ENCODE data around the gene AHRR. TPM values are rescaled to one million over a fixed set of nuclear protein-coding genes. Genes with fewer than 3 reads are reported as not detected.

The AHRR gene
- total RNA-seq, 1 experiment from 2014 or later: 1.3 TPM

- no peak for DNase-seq
- no peaks in the 10 kb centered on the region for H3K4me1 Mint-ChIP-seq (ENCODE audit: low read depth, unreplicated experiment)
- H3K27me3 Mint-ChIP-seq (ENCODE audit: unreplicated experiment): peaks cover 14% of the 10 kb centered on the region
- intact Hi-C loops (cut with micrococcal nuclease; ENCODE audit: unreplicated experiment): no loop called here
- no peak overlapping the region for H3K27ac Mint-ChIP-seq (ENCODE audit: unreplicated experiment)
- H3K9me3 Mint-ChIP-seq (ENCODE audit: low read depth, unreplicated experiment): no peaks in the 10 kb centered on the region
- H3K36me3 Mint-ChIP-seq (ENCODE audit: insufficient read depth, unreplicated experiment): no peaks in the 10 kb centered on the region
- BruUV-seq (replicated peaks): no TSS peak
- TF ChIP-seq, protein P1, sequence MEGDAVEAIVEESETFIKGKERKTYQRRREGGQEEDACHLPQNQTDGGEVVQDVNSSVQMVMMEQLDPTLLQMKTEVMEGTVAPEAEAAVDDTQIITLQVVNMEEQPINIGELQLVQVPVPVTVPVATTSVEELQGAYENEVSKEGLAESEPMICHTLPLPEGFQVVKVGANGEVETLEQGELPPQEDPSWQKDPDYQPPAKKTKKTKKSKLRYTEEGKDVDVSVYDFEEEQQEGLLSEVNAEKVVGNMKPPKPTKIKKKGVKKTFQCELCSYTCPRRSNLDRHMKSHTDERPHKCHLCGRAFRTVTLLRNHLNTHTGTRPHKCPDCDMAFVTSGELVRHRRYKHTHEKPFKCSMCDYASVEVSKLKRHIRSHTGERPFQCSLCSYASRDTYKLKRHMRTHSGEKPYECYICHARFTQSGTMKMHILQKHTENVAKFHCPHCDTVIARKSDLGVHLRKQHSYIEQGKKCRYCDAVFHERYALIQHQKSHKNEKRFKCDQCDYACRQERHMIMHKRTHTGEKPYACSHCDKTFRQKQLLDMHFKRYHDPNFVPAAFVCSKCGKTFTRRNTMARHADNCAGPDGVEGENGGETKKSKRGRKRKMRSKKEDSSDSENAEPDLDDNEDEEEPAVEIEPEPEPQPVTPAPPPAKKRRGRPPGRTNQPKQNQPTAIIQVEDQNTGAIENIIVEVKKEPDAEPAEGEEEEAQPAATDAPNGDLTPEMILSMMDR (IDR thresholded peaks at IDR 0.05; ENCODE audit: unreplicated experiment): no peak
- no peak overlapping the region for H3K4me3 Mint-ChIP-seq (ENCODE audit: low read depth, unreplicated experiment)
- CTCF ChIA-PET: interaction anchor here (0.7 kb wide), 1 partner anchor 20 kb away, joined by 4 read pairs; no protein-coding TSS in a partner anchor
Measured at GRCh38 chr5:332843-333242, 11.3 kb downstream of the AHRR start.

GRCh38 chr5:333945-334344 is 12.4 kb downstream of the AHRR start:
- H3K4me3 Mint-ChIP-seq (ENCODE audit: low read depth, unreplicated experiment): no peak overlapping the region
- H3K27ac Mint-ChIP-seq (ENCODE audit: unreplicated experiment): no peak overlapping the region
- DNase-seq: no peak
- CTCF ChIA-PET: no interaction called here
- H3K4me1 Mint-ChIP-seq (ENCODE audit: low read depth, unreplicated experiment): no peaks in the 10 kb centered on the region
- peaks cover 14% of the 10 kb centered on the region for H3K27me3 Mint-ChIP-seq (ENCODE audit: unreplicated experiment)
- TF ChIP-seq, protein P1 (IDR thresholded peaks at IDR 0.05; ENCODE audit: unreplicated experiment): no peak
- H3K36me3 Mint-ChIP-seq (ENCODE audit: insufficient read depth, unreplicated experiment): no peaks in the 10 kb centered on the region
- no peaks in the 10 kb centered on the region for H3K9me3 Mint-ChIP-seq (ENCODE audit: low read depth, unreplicated experiment)
- BruUV-seq (replicated peaks): no TSS peak
- intact Hi-C loops (cut with micrococcal nuclease; ENCODE audit: unreplicated experiment): no loop called here

DNA sequence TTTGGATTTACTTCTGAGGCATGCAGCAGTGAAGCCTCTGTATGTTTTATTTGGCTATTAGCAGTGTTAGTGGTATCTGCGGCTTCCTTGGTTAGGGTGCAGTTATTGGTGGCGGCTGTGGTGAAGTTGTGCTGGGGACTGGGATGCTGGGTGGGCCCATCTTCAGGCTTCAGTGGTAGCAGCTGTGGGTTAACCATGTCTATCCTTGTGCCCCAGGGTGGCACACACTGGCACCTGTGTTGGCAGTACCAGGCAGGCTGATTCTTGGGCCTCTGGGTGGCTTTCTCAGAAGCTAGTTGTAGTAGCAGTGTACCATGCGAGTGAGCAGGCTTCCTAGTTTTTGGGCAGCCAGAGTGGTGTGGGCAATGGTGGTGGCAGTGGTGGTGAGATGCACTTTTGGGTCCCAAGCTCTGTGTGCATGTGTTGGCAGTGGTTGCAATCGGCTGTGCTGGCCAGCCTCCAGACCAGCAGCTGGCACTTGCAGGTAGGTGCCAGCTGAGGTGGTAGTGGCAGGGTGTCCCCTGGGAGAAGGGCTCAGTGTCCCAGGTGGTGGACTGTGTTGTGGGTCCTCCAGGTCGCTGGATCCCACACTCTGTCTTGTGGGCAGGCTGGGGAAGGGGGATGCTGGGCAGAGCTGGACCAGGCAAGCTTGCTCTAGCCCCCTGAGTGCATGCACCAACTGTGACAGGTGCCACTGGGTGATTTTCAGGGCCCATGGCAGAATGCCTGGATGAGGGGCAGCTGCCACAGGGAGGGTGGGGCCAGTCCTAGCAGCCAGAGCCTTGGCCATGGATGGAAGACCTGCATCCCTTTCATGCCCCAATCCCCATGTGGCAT is 13.6 kb downstream of the AHRR start:
- Mint-ChIP-seq H3K4me3 (ENCODE audit: low read depth, unreplicated experiment) (no peak overlapping the region), H3K27me3 (ENCODE audit: unreplicated experiment) (peaks cover 14% of the 10 kb centered on the region), H3K36me3 (ENCODE audit: insufficient read depth, unreplicated experiment) (no peaks in the 10 kb centered on the region), H3K4me1 (ENCODE audit: low read depth, unreplicated experiment) (no peaks in the 10 kb centered on the region), H3K27ac (ENCODE audit: unreplicated experiment) (no peak overlapping the region), H3K9me3 (ENCODE audit: low read depth, unreplicated experiment) (no peaks in the 10 kb centered on the region)
- intact Hi-C loops (cut with micrococcal nuclease; ENCODE audit: unreplicated experiment): no loop called here
- TF ChIP-seq, protein P1 (IDR thresholded peaks at IDR 0.05; ENCODE audit: unreplicated experiment): no peak
- no peak for DNase-seq
- CTCF ChIA-PET: interaction anchor here (0.6 kb wide), 1 partner anchor 9 kb away, joined by 3 read pairs; no protein-coding TSS in a partner anchor
- BruUV-seq (replicated peaks): no TSS peak

- Mint-ChIP-seq H3K4me1 (ENCODE audit: low read depth, unreplicated experiment) (no peaks in the 10 kb centered on the region), H3K27ac (ENCODE audit: unreplicated experiment) (no peak overlapping the region), H3K4me3 (ENCODE audit: low read depth, unreplicated experiment) (no peak overlapping the region), H3K36me3 (ENCODE audit: insufficient read depth, unreplicated experiment) (no peaks in the 10 kb centered on the region), H3K27me3 (ENCODE audit: unreplicated experiment) (peaks cover 14% of the 10 kb centered on the region), H3K9me3 (ENCODE audit: low read depth, unreplicated experiment) (no peaks in the 10 kb centered on the region)
- BruUV-seq (replicated peaks): no TSS peak
- TF ChIP-seq, protein P1 (IDR thresholded peaks at IDR 0.05; ENCODE audit: unreplicated experiment): no peak
- intact Hi-C loops (cut with micrococcal nuclease; ENCODE audit: unreplicated experiment): no loop called here
- CTCF ChIA-PET: interaction anchor here (0.6 kb wide), 1 partner anchor 9 kb away, joined by 3 read pairs; no protein-coding TSS in a partner anchor
- DNase-seq: no peak
Measured at GRCh38 chr5:335740-336038, 14.2 kb downstream of the AHRR start.

Data from Calu3 (cell line).